Activated CD8-positive, alpha-beta memory T cell treated with anti-CD3 and anti-CD28 coated beads, Interleukin-2, amount 50 U/mL, for 48 hours (primary cell): ENCODE measurements around the gene CRHBP.
"Not testable (repeated sequence)": the region's sequence is repeated elsewhere in the genome, so short reads cannot be mapped to it uniquely, and the experiment has no call there.

Experiments
- DNase-seq: peaks from one replicate; pipeline ENCODE4 v3.0.0-alpha.2; 2020

CRHBP gene, protein sequence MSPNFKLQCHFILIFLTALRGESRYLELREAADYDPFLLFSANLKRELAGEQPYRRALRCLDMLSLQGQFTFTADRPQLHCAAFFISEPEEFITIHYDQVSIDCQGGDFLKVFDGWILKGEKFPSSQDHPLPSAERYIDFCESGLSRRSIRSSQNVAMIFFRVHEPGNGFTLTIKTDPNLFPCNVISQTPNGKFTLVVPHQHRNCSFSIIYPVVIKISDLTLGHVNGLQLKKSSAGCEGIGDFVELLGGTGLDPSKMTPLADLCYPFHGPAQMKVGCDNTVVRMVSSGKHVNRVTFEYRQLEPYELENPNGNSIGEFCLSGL

GRCh38 chr5:76952795-76953536, at the start of gene CRHBP:
TSS of gene CRHBP (plus strand) at chr5:76953045. CDS start at chr5:76953135, 90 bp downstream.
- DNase-seq, result no peak

DNA sequence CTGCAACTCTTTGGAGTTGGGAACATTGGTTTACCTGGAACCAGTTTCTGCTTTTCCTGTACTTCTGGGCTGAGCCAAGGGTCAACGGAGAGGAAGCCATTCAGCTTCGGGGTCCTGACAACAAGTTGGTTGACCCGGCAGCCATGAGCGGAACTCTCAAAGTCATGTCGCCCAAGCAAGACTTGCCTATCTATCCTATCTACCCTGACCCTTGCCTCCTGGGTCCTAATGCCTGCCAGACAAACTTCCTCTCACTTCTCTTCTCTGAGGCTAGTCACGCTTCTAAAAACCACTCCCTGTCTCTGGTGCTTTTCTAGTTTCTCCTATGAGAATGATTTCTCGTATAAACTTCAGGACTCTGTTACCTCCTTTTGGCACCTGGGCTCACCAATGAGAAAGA, 44.7 kb upstream of the CRHBP start:
- DNase-seq, result no peak

- DNase-seq, result not testable (repeated sequence)
These were observed 42.4 kb upstream of the CRHBP start for GRCh38 chr5:76910344-76910933.

DNA sequence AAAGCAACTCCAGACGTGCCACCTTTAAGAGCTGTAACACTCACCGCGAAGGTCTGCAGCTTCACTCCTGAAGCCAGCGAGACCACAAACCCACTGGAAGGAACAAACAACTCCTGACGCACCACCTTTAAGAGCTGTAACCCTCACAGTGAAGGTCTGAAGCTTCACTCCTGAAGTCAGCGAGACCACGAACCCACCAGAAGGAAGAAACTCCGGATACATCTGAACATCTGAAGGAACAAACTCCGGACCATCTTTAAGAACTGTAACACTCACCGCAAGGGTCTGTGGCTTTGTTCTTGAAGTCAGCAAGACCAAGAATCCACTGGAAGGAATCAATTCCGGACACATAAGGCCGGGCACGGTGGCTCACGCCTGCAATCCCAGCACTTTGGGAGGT, 38.2 kb upstream of the CRHBP start:
- not testable (repeated sequence) for DNase-seq

- DNase-seq, result no peak
These were observed 34.3 kb upstream of the CRHBP start for GRCh38 chr5:76918539-76918938.

- no peak for DNase-seq
These were observed 32.4 kb upstream of the CRHBP start for GRCh38 chr5:76920491-76920890.

DNA sequence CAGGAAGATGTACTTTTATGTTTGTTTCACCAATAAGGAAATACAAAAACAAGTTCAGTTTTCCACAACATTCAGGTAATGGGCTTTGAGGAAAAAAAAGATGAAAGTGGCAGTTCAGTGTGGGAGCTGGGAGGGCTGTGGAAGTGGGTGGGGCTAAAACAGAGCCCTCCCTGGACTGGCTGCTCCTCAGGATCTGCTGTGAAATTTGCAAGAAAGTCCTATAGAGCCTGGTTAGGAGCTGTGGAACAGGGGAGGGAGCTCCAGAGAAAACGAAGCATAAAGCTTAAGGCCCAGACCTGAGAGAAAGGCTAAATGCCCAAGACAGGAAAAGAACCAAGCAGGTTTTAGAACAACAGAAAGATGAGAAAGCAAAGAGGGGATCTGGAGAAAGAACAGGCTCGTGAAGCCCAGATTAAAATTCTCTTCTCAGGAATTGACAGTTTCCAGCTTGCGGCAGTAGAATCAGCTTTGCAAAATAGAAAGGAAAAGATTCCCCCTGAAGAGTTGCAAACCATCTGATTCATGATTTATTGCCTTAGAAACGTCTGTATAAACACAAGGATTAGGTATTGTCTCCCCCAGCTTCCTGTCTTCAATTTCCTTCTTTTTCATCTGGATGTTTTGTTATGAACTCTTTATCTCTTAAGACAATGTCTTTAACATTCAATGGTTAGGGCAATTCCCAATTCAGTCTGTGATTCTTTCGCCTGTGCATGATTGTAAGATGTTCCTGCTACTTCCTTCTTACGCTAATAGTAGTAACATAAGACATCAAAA, 26.3 kb upstream of the CRHBP start:
- no peak for DNase-seq

GRCh38 chr5:76927961-76928360, 24.9 kb upstream of the CRHBP start:
- DNase-seq, result no peak

DNA sequence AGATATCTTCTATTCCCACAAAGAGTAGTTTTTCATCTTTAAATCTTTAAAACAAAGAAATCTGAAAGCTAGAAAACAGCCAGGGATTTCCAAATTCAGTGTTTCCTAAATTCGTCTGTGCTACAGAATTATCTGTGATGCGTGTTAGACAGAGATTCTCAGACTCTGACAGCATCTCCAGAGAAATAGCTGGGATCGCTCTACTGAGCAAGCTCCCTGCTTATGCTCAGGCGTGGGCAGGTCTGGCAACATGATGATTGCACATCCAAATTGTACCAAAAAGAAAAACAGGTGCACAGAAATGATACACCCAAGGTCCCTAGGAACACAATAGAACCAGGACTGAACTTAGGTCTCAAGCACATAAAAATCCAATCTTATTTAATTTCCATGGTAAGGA, 22.8 kb upstream of the CRHBP start:
- DNase-seq, result no peak

DNA sequence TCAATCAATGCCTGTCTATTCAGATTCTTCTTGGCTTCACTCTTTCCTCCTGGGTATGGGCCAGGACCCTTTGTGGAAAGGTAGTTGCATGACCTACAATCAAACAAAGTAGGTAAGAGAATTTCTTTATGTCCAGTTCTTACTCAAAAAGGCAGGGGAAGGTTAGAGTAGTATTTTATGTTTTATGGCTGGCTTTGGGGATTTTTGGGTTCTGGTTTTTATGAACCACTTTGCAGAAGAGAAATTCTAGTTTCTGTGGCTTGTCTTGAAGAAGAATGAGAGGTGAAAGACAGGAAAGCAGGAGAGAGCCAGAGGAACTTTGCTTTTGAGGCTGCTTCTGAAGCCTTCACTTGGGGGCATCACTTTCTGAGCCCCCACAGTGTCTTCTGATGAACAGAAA, 14.7 kb upstream of the CRHBP start:
- DNase-seq, result no peak

DNA sequence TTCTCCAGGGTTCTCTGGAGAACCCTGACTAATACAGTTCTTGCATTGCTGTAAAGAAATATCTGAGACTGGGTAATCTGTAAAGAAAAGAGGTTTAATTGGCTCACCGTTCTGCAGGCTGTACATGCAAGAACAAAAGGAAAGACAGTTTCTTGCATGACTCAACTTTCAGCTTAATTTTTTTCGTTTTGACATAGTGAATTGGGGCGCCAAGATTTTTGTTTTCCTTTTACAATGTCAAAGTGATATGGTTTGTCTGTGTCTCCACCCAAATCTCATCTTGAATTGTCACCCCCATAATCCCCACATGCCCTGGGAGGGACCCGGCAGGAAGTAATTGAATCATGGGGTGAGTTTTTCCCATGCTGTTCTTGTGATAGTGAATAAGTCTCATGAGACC, 11.8 kb upstream of the CRHBP start:
- DNase-seq, result no peak

- no peak for DNase-seq
These were observed 11.4 kb upstream of the CRHBP start for GRCh38 chr5:76941442-76941841.

- DNase-seq, result no peak
These were observed 10.3 kb upstream of the CRHBP start for GRCh38 chr5:76942581-76942980.

- no peak for DNase-seq
These were observed 9.8 kb upstream of the CRHBP start for GRCh38 chr5:76943006-76943405.

DNA sequence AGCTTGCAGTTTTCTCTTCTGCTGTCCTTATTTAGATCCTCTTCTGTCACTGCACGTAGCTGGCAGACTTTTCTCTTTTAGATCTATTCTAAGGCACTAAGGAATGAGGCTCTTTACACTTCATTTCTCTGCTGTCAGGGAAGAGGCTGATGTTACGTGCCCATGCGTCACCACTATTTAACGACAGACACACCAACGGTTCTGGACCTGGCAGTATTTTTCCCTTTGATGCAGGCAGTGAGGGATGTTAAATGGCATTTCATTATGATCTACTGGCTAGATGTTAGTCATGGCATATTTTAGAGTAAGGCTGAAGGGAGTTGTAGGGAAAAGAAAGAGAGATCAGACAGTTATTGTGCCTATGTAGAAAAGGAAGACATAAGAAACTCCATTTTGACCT, 8.2 kb upstream of the CRHBP start:
- no peak for DNase-seq

DNA sequence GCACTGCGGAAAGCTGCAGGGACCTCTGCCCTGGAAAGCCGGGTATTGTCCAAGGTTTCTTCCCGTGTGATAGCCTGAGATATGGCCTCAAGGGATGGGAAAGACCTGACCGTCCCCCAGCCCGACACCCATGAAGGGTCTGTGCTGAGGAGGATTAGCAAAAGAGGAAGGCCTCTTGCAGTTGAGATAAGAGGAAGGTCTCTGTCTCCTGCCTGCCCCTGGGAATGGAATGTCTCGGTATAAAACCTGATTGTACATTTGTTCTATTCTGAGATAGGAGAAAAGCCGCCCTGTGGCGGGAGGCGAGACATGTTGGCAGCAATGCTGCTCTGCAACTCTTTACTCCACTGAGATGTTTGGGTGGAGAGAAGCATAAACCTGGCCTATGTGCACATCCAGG, 7.6 kb upstream of the CRHBP start:
- DNase-seq, result not testable (repeated sequence)

- DNase-seq, result no peak
These were observed 6.8 kb upstream of the CRHBP start for GRCh38 chr5:76946090-76946489.

DNA sequence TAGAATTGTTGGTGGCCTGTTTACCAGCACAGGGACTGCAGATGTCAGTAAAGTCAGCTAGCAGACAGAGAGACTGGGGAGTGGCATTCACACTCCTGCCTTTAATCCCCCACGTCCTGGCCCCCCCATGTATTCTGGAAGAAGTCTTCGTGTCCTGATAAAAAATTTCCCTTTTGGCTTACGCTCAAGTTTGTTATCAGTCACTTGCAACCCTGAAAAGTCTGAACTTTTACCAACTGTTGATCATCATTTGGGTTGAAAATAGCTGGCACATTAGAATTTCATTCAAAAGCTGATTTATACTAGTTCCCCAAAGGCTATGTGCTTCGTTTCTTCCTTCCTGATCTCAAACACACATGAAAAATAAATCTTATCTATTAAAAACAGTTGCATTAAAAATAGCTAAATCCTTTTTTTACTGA, 5.8 kb upstream of the CRHBP start:
- no peak for DNase-seq

DNA sequence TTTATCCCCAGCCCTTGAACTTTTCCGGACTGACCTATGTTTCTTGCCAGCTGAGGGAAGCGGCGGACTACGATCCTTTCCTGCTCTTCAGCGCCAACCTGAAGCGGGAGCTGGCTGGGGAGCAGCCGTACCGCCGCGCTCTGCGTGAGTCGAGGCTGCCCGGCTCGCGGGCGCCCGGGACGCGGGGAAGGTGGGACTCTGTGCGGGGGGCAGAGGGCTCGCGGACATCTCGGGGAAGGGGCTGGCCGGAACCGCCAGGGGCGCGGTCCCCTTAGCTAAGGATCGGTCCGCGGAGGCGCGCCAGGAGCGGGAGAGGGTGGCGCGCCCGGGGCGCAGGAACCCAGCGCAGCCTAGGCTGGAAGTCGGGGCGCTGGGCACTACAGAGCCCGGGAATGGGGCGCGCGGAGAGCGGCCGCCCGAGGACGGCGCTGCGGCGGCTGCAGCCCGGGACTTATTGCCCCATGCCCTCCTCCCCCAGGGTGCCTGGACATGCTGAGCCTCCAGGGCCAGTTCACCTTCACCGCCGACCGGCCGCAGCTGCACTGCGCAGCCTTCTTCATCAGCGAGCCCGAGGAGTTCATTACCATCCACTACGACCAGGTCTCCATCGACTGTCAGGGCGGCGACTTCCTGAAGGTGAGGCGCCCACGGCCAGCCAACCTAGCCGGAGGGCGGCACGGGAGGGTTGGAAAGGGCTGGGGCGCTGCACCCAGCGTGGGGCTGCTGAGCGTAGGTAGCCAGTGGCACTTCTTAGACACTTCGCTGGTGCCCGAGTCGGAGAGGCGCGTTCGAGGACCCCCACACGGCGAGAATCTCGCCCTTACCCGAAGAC, 922 bp downstream of the CRHBP start:
- DNase-seq, result peak; percentile 53

DNA sequence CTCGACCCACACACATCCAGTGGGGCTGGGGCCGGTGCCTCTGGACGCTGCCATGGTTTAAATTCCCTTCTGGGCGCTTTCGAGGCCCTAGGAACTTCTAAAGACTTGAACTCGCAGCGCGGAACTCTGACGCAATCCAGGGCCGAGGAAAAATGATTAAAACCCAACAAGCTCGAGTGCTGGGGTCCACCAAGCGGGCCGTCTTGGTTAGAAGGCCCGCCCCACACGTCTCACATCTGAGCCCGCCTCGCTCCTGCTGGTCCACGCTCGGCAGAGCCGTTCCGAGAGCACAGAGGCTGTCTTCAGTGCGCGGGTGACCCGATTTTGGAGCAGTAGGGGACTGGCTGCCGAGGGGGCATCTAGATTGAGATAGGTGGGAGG, 1.5 kb downstream of the CRHBP start:
- peak; percentile 52 for DNase-seq

DNA sequence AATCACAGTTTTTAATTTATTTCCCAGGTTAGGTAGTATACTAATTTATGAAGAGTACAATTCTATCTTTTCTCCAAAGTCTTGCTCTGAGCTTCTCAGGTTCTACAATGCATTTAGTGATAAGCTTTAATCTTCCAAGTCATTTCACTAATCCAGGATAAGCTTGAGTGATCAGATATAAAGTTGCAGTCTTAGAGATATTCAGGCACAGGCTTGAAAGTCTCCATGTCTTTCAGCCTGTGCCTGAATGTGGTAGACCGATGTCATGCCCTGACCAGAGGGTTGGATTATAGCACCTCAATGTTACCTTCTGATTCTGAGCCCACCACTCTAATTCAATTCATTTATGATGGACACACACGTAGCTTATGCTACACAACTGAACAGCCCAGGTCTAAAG, 3.2 kb downstream of the CRHBP start:
- DNase-seq, result no peak

GRCh38 chr5:76958991-76959767, 6.3 kb downstream of the CRHBP start:
- DNase-seq, result no peak
